Measurements from ENCODE around the gene CATSPERE. TPM values are rescaled to one million over a fixed set of nuclear protein-coding genes. Genes with fewer than 3 reads are reported as not detected.

Gene CATSPERE
- polyA plus RNA-seq, 1 experiment, result 0.36 TPM

GRCh38 chr1:244598611-244599010 is 137.5 kb downstream of the CATSPERE start:
- ChIA-PET POLR2A (no interaction called here), CTCF (no interaction called here)
- no peak overlapping the region for H3K27ac ChIP-seq (ENCODE audit: low read depth, low read length)
- H3K4me3 ChIP-seq (ENCODE audit: low read depth, low read length), result no peak overlapping the region
- no peaks in the 10 kb centered on the region for H3K9me3 ChIP-seq (ENCODE audit: control insufficient read depth, insufficient read depth, low read length)
- no peaks in the 10 kb centered on the region for H3K27me3 ChIP-seq (ENCODE audit: control insufficient read depth, insufficient read depth, low read length)
- no peak for TF ChIP-seq CTCF (IDR thresholded peaks at IDR 0.05; ENCODE audit: low read depth, low read length)
- no peak for DNase-seq (ENCODE audit: low read depth, low spot score)

- peak; percentile 89 for DNase-seq (ENCODE audit: low read depth, low spot score)
- POLR2A ChIA-PET, result interaction anchor here (0.6 to 0.9 kb wide), 4 partner anchors 96 to 1985 kb away, joined by 3 to 8 read pairs (median 4); partner anchors contain the start of gene COX20
- CTCF ChIA-PET, result interaction anchor here (0.6 to 2.0 kb wide), 7 partner anchors 16 to 1311 kb away, joined by 3 to 30 read pairs (median 4); no protein-coding TSS in a partner anchor
Observed at GRCh38 chr1:244599937-244600350, 138.9 kb downstream of the CATSPERE start.

GRCh38 chr1:244601336-244601735 is 140.3 kb downstream of the CATSPERE start:
- no peaks in the 10 kb centered on the region for H3K27me3 ChIP-seq (ENCODE audit: control insufficient read depth, insufficient read depth, low read length)
- no peak for DNase-seq (ENCODE audit: low read depth, low spot score)
- no peaks in the 10 kb centered on the region for H3K9me3 ChIP-seq (ENCODE audit: control insufficient read depth, insufficient read depth, low read length)
- no peak overlapping the region for H3K27ac ChIP-seq (ENCODE audit: low read depth, low read length)
- H3K4me3 ChIP-seq (ENCODE audit: low read depth, low read length), result no peak overlapping the region
- CTCF ChIA-PET, result interaction anchor here (1.1 to 4.9 kb wide), 2 partner anchors 195 to 200 kb away, joined by 5 to 160 read pairs; no protein-coding TSS in a partner anchor
- POLR2A ChIA-PET, result no interaction called here
- TF ChIP-seq CTCF (IDR thresholded peaks at IDR 0.05; ENCODE audit: low read depth, low read length), result no peak

More at GRCh38 chr1:244599937-244600350, 138.9 kb downstream of the CATSPERE start:
- Histone ChIP-seq H3K27ac (ENCODE audit: low read depth, low read length) (peak overlapping the region; percentile 94), H3K27me3 (ENCODE audit: control insufficient read depth, insufficient read depth, low read length) (no peaks in the 10 kb centered on the region), H3K4me3 (ENCODE audit: low read depth, low read length) (peak overlapping the region; percentile 55), H3K9me3 (ENCODE audit: control insufficient read depth, insufficient read depth, low read length) (no peaks in the 10 kb centered on the region)
- TF ChIP-seq CTCF (IDR thresholded peaks at IDR 0.05; ENCODE audit: low read depth, low read length), result no peak

GRCh38 chr1:244603498-244603897 is 142.4 kb downstream of the CATSPERE start:
- H3K9me3 ChIP-seq (ENCODE audit: control insufficient read depth, insufficient read depth, low read length), result no peaks in the 10 kb centered on the region
- ChIA-PET POLR2A (interaction anchor here (1.6 kb wide), 1 partner anchor 193 kb away, joined by 4 read pairs; no protein-coding TSS in a partner anchor), CTCF (interaction anchor here (0.5 to 4.9 kb wide), 31 partner anchors 9 to 470 kb away, joined by 3 to 160 read pairs (median 3); no protein-coding TSS in a partner anchor)
- DNase-seq (ENCODE audit: low read depth, low spot score), result no peak
- H3K27me3 ChIP-seq (ENCODE audit: control insufficient read depth, insufficient read depth, low read length), result no peaks in the 10 kb centered on the region
- peak; percentile 66 for TF ChIP-seq CTCF (IDR thresholded peaks at IDR 0.05; ENCODE audit: low read depth, low read length)
- no peak overlapping the region for H3K4me3 ChIP-seq (ENCODE audit: low read depth, low read length)
- H3K27ac ChIP-seq (ENCODE audit: low read depth, low read length), result no peak overlapping the region

GRCh38 chr1:244605835-244606370 is 144.8 kb downstream of the CATSPERE start:
- Histone ChIP-seq H3K9me3 (ENCODE audit: control insufficient read depth, insufficient read depth, low read length) (no peaks in the 10 kb centered on the region), H3K4me3 (ENCODE audit: low read depth, low read length) (no peak overlapping the region), H3K27ac (ENCODE audit: low read depth, low read length) (no peak overlapping the region), H3K27me3 (ENCODE audit: control insufficient read depth, insufficient read depth, low read length) (no peaks in the 10 kb centered on the region)
- POLR2A ChIA-PET, result no interaction called here
- no peak for DNase-seq (ENCODE audit: low read depth, low spot score)
- CTCF ChIA-PET, result interaction anchor here (0.6 to 4.9 kb wide), 6 partner anchors 18 to 437 kb away, joined by 3 to 160 read pairs (median 16); no protein-coding TSS in a partner anchor
- no peak for TF ChIP-seq CTCF (IDR thresholded peaks at IDR 0.05; ENCODE audit: low read depth, low read length)
